ENCODE measurements around the gene MARCO. TPM values are rescaled to one million over a fixed set of nuclear protein-coding genes. Genes with fewer than 3 reads are reported as not detected.

The MARCO gene
- total RNA-seq, 1 experiment from 2014 or later, result not detected

DNA sequence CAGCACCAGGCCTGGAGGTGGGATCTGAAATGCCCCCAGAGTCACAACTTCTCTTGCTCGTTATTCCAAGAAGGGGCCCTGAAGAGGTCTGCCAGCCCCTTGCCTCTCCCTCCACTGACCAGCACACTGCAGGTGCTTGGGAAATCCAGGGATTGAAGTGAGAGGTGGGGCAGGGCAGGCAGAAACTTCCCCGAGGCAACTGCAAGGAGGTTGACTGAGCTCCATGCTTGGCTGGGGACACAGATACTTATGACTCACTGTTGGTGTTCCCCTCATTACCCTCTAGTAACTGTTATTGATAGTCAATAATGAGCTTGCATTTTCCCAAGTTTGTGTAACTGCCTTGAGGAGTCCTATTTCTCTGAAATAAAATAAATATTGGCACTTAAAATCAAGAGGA lies 47.5 kb downstream of the MARCO start:
- H3K79me2 ChIP-seq (ENCODE audit: low read depth), result no peaks in the 10 kb centered on the region
- CTCF ChIA-PET, result interaction anchor here (0.5 kb wide), 1 partner anchor 22 kb away, joined by 3 read pairs; no protein-coding TSS in a partner anchor
- POLR2A ChIA-PET (ENCODE audit: unreplicated experiment), result interaction anchor here (0.6 kb wide), 1 partner anchor 375 kb away, joined by 3 read pairs; no protein-coding TSS in a partner anchor
- peak overlapping the region; percentile 82 for H3K27ac ChIP-seq
- BruUV-seq (replicated peaks), result no TSS peak
- intact Hi-C loops (cut with micrococcal nuclease; ENCODE audit: unreplicated experiment), result no loop called here
- H4K20me1 ChIP-seq (ENCODE audit: insufficient read depth), result no peaks in the 10 kb centered on the region; the same call in 1 of the 2 replicates
- H3K4me1 ChIP-seq (replicated peaks; ENCODE audit: insufficient read depth), result peaks cover 68% of the 10 kb centered on the region
- no peak for TF ChIP-seq EZH2 (IDR thresholded peaks at IDR 0.05; ENCODE audit: low read depth)
- TF ChIP-seq, protein P1, sequence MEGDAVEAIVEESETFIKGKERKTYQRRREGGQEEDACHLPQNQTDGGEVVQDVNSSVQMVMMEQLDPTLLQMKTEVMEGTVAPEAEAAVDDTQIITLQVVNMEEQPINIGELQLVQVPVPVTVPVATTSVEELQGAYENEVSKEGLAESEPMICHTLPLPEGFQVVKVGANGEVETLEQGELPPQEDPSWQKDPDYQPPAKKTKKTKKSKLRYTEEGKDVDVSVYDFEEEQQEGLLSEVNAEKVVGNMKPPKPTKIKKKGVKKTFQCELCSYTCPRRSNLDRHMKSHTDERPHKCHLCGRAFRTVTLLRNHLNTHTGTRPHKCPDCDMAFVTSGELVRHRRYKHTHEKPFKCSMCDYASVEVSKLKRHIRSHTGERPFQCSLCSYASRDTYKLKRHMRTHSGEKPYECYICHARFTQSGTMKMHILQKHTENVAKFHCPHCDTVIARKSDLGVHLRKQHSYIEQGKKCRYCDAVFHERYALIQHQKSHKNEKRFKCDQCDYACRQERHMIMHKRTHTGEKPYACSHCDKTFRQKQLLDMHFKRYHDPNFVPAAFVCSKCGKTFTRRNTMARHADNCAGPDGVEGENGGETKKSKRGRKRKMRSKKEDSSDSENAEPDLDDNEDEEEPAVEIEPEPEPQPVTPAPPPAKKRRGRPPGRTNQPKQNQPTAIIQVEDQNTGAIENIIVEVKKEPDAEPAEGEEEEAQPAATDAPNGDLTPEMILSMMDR (conservative IDR thresholded peaks at IDR 0.05), result no peak
- DNase-seq, result peak in 1 of 2 experiments; percentile 98
- H3K36me3 ChIP-seq (ENCODE audit: low read depth), result no peaks in the 10 kb centered on the region
- H3K4me2 ChIP-seq, result peak overlapping the region; percentile 55
- H3K9me3 ChIP-seq (ENCODE audit: insufficient read depth, low read depth), result peaks cover 6% of the 10 kb centered on the region
- no peaks in the 10 kb centered on the region for H3K9me2 ChIP-seq (ENCODE audit: insufficient read depth)
- H3K27me3 ChIP-seq (ENCODE audit: insufficient read depth, low read depth), result no peaks in the 10 kb centered on the region
- H3F3A ChIP-seq (ENCODE audit: insufficient read depth, low read depth), result peaks cover 24% of the 10 kb centered on the region
- no peak overlapping the region for H2AFZ ChIP-seq
- no peak overlapping the region for H3K4me3 ChIP-seq

DNA sequence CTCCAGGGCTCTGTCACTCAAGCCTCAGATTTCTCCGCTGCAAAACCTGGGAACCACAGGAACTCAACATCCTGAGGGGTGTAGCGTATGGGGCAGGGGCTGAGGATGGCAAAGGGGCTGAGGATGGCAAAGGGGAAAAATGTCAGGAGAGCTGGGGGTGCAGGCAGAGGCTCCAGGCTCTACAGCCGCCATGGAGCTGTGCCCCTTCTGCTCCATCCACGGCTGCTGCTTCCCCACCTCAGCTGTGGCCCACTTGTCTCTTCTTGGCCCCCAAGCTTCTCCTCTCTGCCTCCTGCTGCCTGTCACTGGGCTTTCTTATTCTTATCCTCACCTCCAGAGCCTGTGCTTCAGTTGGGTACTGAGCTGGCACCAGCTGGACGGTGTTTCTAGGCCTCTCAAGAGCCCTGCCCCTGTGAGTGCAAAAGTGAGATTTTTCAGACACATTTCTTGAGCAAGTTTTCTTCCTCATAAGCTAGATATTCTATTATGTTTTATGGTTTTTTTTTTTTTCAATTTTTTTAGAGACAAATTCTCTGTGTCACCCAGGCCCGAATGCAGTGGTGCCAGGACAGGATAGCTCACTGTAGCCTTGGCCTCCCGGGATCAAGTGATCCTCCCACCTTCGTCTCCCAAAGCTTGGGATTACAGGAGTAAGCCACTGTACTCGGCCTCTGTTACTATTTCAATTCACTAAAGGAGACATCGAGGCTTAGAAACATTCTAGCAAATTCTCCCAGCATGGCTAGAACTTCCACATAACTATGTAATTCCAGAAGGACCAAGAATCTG lies 49.0 kb downstream of the MARCO start:
- BruUV-seq (replicated peaks), result no TSS peak
- H3K9me3 ChIP-seq (ENCODE audit: insufficient read depth, low read depth), result no peaks in the 10 kb centered on the region
- H4K20me1 ChIP-seq (ENCODE audit: insufficient read depth), result no peaks in the 10 kb centered on the region; the same call in 1 of the 2 replicates
- H3K27me3 ChIP-seq (ENCODE audit: insufficient read depth, low read depth), result no peaks in the 10 kb centered on the region
- no peak for DNase-seq
- intact Hi-C loops (cut with micrococcal nuclease; ENCODE audit: unreplicated experiment), result no loop called here
- peak overlapping the region; percentile 82; the same call in 1 of the 2 replicates for H3K27ac ChIP-seq
- ChIA-PET CTCF (interaction anchor here (0.6 kb wide), 1 partner anchor 274 kb away, joined by 3 read pairs; no protein-coding TSS in a partner anchor), POLR2A (ENCODE audit: unreplicated experiment) (no interaction called here)
- H3K4me1 ChIP-seq (replicated peaks; ENCODE audit: insufficient read depth), result peaks cover 68% of the 10 kb centered on the region
- no peak overlapping the region for H3K4me3 ChIP-seq
- H3F3A ChIP-seq (ENCODE audit: insufficient read depth, low read depth), result peaks cover 24% of the 10 kb centered on the region
- no peak overlapping the region for H3K4me2 ChIP-seq
- TF ChIP-seq, protein P1 (conservative IDR thresholded peaks at IDR 0.05), result no peak
- TF ChIP-seq EZH2 (IDR thresholded peaks at IDR 0.05; ENCODE audit: low read depth), result no peak
- no peaks in the 10 kb centered on the region for H3K36me3 ChIP-seq (ENCODE audit: low read depth)
- H2AFZ ChIP-seq, result no peak overlapping the region
- no peaks in the 10 kb centered on the region for H3K9me2 ChIP-seq (ENCODE audit: insufficient read depth)
- H3K79me2 ChIP-seq (ENCODE audit: low read depth), result no peaks in the 10 kb centered on the region

DNA sequence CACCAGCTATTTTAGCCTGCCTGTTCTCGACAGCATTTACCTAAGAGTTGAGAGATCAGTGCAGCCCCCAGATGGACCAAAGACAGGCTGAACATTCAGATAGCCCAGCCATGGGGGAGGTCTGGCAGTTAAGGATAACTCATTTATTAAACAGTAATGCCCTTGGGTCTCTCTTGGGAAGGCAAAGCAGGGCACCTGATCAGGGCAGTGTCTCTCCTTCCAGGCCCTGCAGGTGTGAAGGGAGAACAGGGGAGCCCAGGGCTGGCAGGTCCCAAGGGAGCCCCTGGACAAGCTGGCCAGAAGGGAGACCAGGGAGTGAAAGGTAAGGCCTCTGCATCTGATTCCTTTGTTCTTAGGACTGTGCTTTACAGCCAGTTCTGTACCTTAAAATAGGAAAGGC lies 49.6 kb downstream of the MARCO start:
- TF ChIP-seq, protein P1 (conservative IDR thresholded peaks at IDR 0.05), result no peak
- no peak for TF ChIP-seq EZH2 (IDR thresholded peaks at IDR 0.05; ENCODE audit: low read depth)
- H4K20me1 ChIP-seq (ENCODE audit: insufficient read depth), result no peaks in the 10 kb centered on the region
- BruUV-seq (replicated peaks), result no TSS peak
- H3K9me2 ChIP-seq (ENCODE audit: insufficient read depth), result no peaks in the 10 kb centered on the region
- no peaks in the 10 kb centered on the region for H3K36me3 ChIP-seq (ENCODE audit: low read depth)
- peaks cover 24% of the 10 kb centered on the region for H3F3A ChIP-seq (ENCODE audit: insufficient read depth, low read depth)
- intact Hi-C loops (cut with micrococcal nuclease; ENCODE audit: unreplicated experiment), result no loop called here
- CTCF ChIA-PET, result interaction anchor here (0.6 kb wide), 1 partner anchor 274 kb away, joined by 3 read pairs; no protein-coding TSS in a partner anchor
- DNase-seq, result no peak
- no peaks in the 10 kb centered on the region for H3K79me2 ChIP-seq (ENCODE audit: low read depth)
- H3K4me1 ChIP-seq (replicated peaks; ENCODE audit: insufficient read depth), result peaks cover 68% of the 10 kb centered on the region
- no peak overlapping the region for H3K27ac ChIP-seq
- H2AFZ ChIP-seq, result no peak overlapping the region
- POLR2A ChIA-PET (ENCODE audit: unreplicated experiment), result no interaction called here
- H3K27me3 ChIP-seq (ENCODE audit: insufficient read depth, low read depth), result no peaks in the 10 kb centered on the region
- no peak overlapping the region for H3K4me3 ChIP-seq
- H3K9me3 ChIP-seq (ENCODE audit: insufficient read depth, low read depth), result 0 out of 2 replicates have a peak, but pooled peaks cover 6% of the 10 kb centered on the region
- H3K4me2 ChIP-seq, result no peak overlapping the region

All from PC-9 (cell line).